Stomach (tissue), 9 donors: ENCODE measurements around the gene GPATCH2. TPM values are rescaled to one million over a fixed set of nuclear protein-coding genes. Genes with fewer than 3 reads are reported as not detected.

ENCODE experiments used
- DNase-seq, 2 donors: peaks; one replicate each; pipeline versions ENCODE4 v3.0.0 to v3.0.0-alpha.2; 2013 to 2019
- H3K27ac ChIP-seq, 5 donors: fragments of 200-600 bp in 4 of 5; sonication (generic) in 4 of 5; one replicate each; pipeline ENCODE4 v1.5.1; 2013 to 2019; ENCODE audit warnings: mild to moderate bottlenecking in 1 of 5, moderate library complexity in 1 of 5
- H3K27me3 ChIP-seq, 3 donors: fragments of 200-600 bp; sonication (generic); one replicate each; pipeline ENCODE4 v1.5.1; 2017 to 2019; ENCODE audit warnings: mixed run types in 1 of 3
- H3K36me3 ChIP-seq, 4 donors: fragments of 200-600 bp; sonication (generic); 1 replicate in 3 of 4; 2 replicates in 1 of 4; pipeline ENCODE4 v1.5.1; 2016 to 2019
- H3K4me1 ChIP-seq, 4 donors: fragments of 200-600 bp; sonication (generic); one replicate each; pipeline ENCODE4 v1.5.1; 2016 to 2019
- H3K4me3 ChIP-seq, 4 donors: fragments of 200-600 bp; sonication (generic) in 3 of 4; one replicate each; pipeline ENCODE4 v1.5.1; 2016 to 2019; ENCODE audit warnings: mild to moderate bottlenecking in 1 of 4
- H3K9me3 ChIP-seq, 4 donors: fragments of 200-600 bp; sonication (generic); one replicate each; pipeline ENCODE4 v1.5.1; 2016 to 2019
- EP300 ChIP-seq: sonication (generic); formaldehyde crosslinking; IDR thresholded peaks from one replicate; pipeline ENCODE4 v1.6.1; 2017; ENCODE audit warnings: antibody characterized with exemption
- POLR2A ChIP-seq, 4 donors: fragments of 450-650 bp; IDR thresholded peaks; one replicate each; pipeline ENCODE4 v1.6.1; 2016; ENCODE audit warnings: antibody characterized with exemption in 4 of 4, control low read depth in 2 of 4, mild to moderate bottlenecking in 1 of 4, moderate library complexity in 1 of 4
- POLR2AphosphoS5 ChIP-seq, 3 donors: sonication (generic); formaldehyde crosslinking; IDR thresholded peaks; one replicate each; pipeline ENCODE4 v1.6.1; 2016; ENCODE audit warnings: antibody characterized with exemption in 3 of 3
- WGBS, 5 donors: extraction: QIAGEN DNeasy Blood & Tissue Kit in 3 of 5; methylation state at CpG; one replicate each; pipeline versions ENCODE4 v1.1.5 to v1.1.7; 2013 to 2018; 5-methylcytosine and 5-hydroxymethylcytosine counted together
- intact Hi-C: fragments of 100-400 bp; cut with DNase I; formaldehyde crosslinking; loops from one replicate; pipeline ENCODE4 v1.15.1; 2023; ENCODE audit warnings: low total_unique reads
- polyA plus RNA-seq, 3 donors: library from polyadenylated mRNA; stranded (reverse); fragments of 200-250 nt; gene quantifications; one replicate each; pipeline ENCODE4 v1.2.3, GENCODE V29; 2013
- total RNA-seq, 5 donors: library from RNA; depleted of rRNA; stranded (reverse); fragments of >200 nt; gene quantifications; one replicate each; pipeline versions ENCODE4 v1.1.0 to v1.2.3, GENCODE V29; 2014 to 2016
- TF ChIP-seq, protein P1 (sequence below), 7 experiments: fragments of 450-650 bp in 4 of 7; fragments of 200-600 bp in 3 of 7; sonication (generic) in 3 of 7; IDR thresholded peaks; one replicate each; pipeline ENCODE4 v1.5.1; 2016 to 2019; ENCODE audit warnings: antibody characterized with exemption in 7 of 7, control low read depth in 2 of 7, mild to moderate bottlenecking in 1 of 7
- donor health status: healthy with polysubstance abuse.
- donor health status: Bipolar disorder and iron deficiency.
- donor health status: healthy.

Gene GPATCH2
- total and polyA plus RNA-seq, 8 donors = 2.4 to 42.8 (median 13.4) TPM

GRCh38 chr1:217668351-217668940, 37.6 kb upstream of the GPATCH2 start:
- TF ChIP-seq POLR2AphosphoS5 (IDR thresholded peaks at IDR 0.05) (no peak), POLR2A (IDR thresholded peaks at IDR 0.05) (no peak), EP300 (no peak)
- TF ChIP-seq, protein P1, sequence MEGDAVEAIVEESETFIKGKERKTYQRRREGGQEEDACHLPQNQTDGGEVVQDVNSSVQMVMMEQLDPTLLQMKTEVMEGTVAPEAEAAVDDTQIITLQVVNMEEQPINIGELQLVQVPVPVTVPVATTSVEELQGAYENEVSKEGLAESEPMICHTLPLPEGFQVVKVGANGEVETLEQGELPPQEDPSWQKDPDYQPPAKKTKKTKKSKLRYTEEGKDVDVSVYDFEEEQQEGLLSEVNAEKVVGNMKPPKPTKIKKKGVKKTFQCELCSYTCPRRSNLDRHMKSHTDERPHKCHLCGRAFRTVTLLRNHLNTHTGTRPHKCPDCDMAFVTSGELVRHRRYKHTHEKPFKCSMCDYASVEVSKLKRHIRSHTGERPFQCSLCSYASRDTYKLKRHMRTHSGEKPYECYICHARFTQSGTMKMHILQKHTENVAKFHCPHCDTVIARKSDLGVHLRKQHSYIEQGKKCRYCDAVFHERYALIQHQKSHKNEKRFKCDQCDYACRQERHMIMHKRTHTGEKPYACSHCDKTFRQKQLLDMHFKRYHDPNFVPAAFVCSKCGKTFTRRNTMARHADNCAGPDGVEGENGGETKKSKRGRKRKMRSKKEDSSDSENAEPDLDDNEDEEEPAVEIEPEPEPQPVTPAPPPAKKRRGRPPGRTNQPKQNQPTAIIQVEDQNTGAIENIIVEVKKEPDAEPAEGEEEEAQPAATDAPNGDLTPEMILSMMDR (IDR thresholded peaks at IDR 0.05) = no peak
- H3K27ac ChIP-seq = no peak overlapping the region
- DNase-seq = no peak
- 64 to 85% (median 78%) methylated on average over 2 of the region's 2 CpGs for WGBS, 5 donors
- H3K4me1 ChIP-seq = no peaks in the 10 kb centered on the region
- no peaks in the 10 kb centered on the region for H3K27me3 ChIP-seq
- H3K9me3 ChIP-seq = no peaks in the 10 kb centered on the region
- H3K36me3 ChIP-seq = no peaks in the 10 kb centered on the region
- intact Hi-C loops = no loop called here
- no peak overlapping the region for H3K4me3 ChIP-seq

DNA sequence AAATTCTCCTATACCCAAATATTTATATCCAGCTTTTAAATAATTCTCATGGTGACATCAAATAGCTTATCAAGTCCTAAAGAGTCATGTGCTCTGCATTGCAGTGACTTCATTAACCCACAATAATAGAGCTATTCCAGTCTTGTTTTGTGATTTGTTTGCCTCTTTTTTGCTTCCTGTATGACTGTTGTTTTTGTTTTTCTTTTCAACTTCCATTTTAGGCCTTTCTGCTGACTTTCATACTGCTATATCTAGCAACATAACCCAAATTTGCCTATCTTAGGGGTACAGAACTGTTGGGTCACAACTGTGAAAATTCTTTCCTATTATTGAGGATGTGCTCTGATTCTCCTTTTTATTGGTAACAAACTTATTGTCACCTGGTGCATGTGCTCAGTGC, 30.5 kb upstream of the GPATCH2 start:
- Histone ChIP-seq H3K36me3 (no peaks in the 10 kb centered on the region), H3K4me1 (no peaks in the 10 kb centered on the region), H3K4me3 (no peak overlapping the region), H3K9me3 (no peaks in the 10 kb centered on the region), H3K27ac (no peak overlapping the region), H3K27me3 (no peaks in the 10 kb centered on the region)
- intact Hi-C loops = no loop called here
- DNase-seq = no peak
- TF ChIP-seq, protein P1 (IDR thresholded peaks at IDR 0.05) = no peak
- no peak for TF ChIP-seq POLR2AphosphoS5 (IDR thresholded peaks at IDR 0.05)
- no peak for TF ChIP-seq EP300
- no peak for TF ChIP-seq POLR2A (IDR thresholded peaks at IDR 0.05)

DNA sequence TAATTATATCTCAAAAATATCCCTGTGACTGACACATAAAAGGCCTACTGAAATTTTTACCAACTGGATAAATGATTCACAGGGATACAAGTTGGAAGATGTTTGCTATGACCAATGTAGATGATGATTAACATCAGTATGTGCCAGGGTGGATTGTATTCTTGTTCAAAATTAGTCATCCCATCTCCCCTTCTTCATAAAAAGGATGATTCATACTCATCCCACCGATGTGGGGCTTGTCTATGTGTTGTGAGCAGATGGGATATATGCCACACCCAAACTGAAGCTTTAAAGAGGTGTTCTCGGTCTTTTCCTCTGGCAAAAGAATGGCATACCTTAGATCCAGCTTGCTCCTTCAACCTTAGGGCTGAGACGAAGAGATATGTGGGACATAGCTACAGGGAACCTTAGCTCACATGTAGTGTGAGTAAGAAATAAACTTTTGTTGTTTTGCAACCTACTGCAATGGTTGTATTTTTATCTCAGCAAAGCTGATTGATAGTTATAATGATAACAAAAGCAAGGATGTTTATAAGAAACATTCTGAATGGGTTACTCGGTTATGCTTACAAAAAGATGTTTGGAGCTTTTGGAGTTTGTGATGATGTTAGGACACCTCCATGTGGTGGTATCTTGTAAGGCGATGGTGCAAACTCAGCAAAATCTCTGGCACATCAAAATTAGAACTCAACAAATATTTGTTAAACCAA, 29.6 kb upstream of the GPATCH2 start:
- no peaks in the 10 kb centered on the region for H3K9me3 ChIP-seq
- H3K4me1 ChIP-seq = no peaks in the 10 kb centered on the region
- intact Hi-C loops = no loop called here
- 45 to 54% (median 52%) methylated on average over 5 of the region's 5 CpGs for WGBS, 5 donors
- H3K4me3 ChIP-seq = no peak overlapping the region
- H3K27ac ChIP-seq = no peak overlapping the region
- no peak for TF ChIP-seq POLR2A (IDR thresholded peaks at IDR 0.05)
- TF ChIP-seq, protein P1 (IDR thresholded peaks at IDR 0.05) = peak in 2 of 7 experiments; percentile 27 to 41
- peak in 1 of 2 donors; percentile 27 for DNase-seq
- H3K27me3 ChIP-seq = no peaks in the 10 kb centered on the region
- no peaks in the 10 kb centered on the region for H3K36me3 ChIP-seq

DNA sequence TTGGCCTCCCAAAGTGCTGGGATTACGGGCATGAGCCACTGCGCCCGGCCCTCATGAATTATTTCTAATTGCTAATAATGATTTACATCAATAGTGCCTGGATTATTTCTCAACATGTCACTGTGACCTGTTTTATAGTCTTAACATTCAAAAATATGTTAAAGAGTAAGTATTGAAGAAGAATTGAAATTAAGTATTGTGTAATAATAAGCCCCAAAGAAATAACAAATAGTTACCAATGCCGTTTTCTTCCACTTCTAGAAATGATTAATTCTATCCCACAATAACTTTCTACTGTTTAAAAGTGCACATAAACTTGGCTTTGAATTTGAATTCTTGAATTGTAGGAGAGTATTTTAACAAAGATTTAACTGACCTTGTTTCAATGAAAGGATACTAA, 19.8 kb upstream of the GPATCH2 start:
- whole genome bisulfite sequencing, 5 donors = 86 to 99% (median 95%) methylated on average over 4 of the region's 4 CpGs

More for the DNA sequence above, 19.8 kb upstream of the GPATCH2 start:
- Histone ChIP-seq H3K9me3 (no peaks in the 10 kb centered on the region), H3K4me3 (no peak overlapping the region), H3K36me3 (no peaks in the 10 kb centered on the region), H3K27ac (no peak overlapping the region), H3K27me3 (no peaks in the 10 kb centered on the region), H3K4me1 (no peaks in the 10 kb centered on the region)
- TF ChIP-seq POLR2AphosphoS5 (IDR thresholded peaks at IDR 0.05) (no peak), POLR2A (IDR thresholded peaks at IDR 0.05) (no peak), EP300 (no peak)
- TF ChIP-seq, protein P1 (IDR thresholded peaks at IDR 0.05) = no peak
- DNase-seq = no peak
- intact Hi-C loops = no loop called here
